Keratinocyte (primary cell): ENCODE data around the gene COL4A4. TPM values are rescaled to one million over a fixed set of nuclear protein-coding genes. Genes with fewer than 3 reads are reported as not detected.

Source experiments
- DNase-seq: peaks from one replicate; pipeline ENCODE4 v3.0.0-alpha.2; 2011; ENCODE audit warnings: low read depth, missing footprints, low spot score
- FAIRE-seq: peaks from 2 replicates; lab custom pipeline; 2011; peaks lifted over from hg19 to GRCh38; lab: Jason Lieb, UNC
- H2AFZ ChIP-seq: 2 replicates; pipeline ENCODE4 v1.6.0; 2012; ENCODE audit warnings: low read length, control low read depth, inconsistent platforms; ENCODE audit not compliant: control insufficient read depth
- H3K27ac ChIP-seq: 2 replicates; pipeline ENCODE4 v1.5.1; 2011; ENCODE audit warnings: low read length; ENCODE audit not compliant: control insufficient read depth, insufficient read depth
- H3K27me3 ChIP-seq: 3 replicates; pipeline ENCODE4 v1.6.0; 2011; ENCODE audit warnings: low read length; ENCODE audit not compliant: control insufficient read depth, insufficient read depth; ENCODE audit errors: extremely low read depth
- H3K36me3 ChIP-seq, 2 experiments: 2 replicates in 1 of 2; 3 replicates in 1 of 2; pipeline ENCODE4 v1.5.1; 2011; ENCODE audit warnings: low read length in 2 of 2, mild to moderate bottlenecking in 1 of 2; ENCODE audit not compliant: control insufficient read depth in 2 of 2, insufficient read depth in 2 of 2; ENCODE audit errors: extremely low read depth in 1 of 2
- H3K4me1 ChIP-seq: 3 replicates; pipeline ENCODE4 v1.5.1; 2011; ENCODE audit warnings: low read length; ENCODE audit not compliant: control insufficient read depth, insufficient read depth; ENCODE audit errors: extremely low read depth
- H3K4me2 ChIP-seq: 3 replicates; pipeline ENCODE4 v1.6.0; 2011; ENCODE audit warnings: low read depth, low read length; ENCODE audit not compliant: control insufficient read depth, insufficient read depth; ENCODE audit errors: extremely low read depth
- H3K4me3 ChIP-seq, 3 experiments: fragments of 200-600 bp in 1 of 3; sonication (generic) in 1 of 3; 2 replicates in 2 of 3; 3 replicates in 1 of 3; pipeline ENCODE4 v1.5.1; 2011 to 2016; ENCODE audit warnings: low read length in 3 of 3, mild to moderate bottlenecking in 3 of 3, control low read depth in 2 of 3, inconsistent platforms in 1 of 3, low read depth in 1 of 3, mixed read lengths in 1 of 3, mixed run types in 1 of 3, moderate library complexity in 1 of 3; ENCODE audit not compliant: control insufficient read depth in 2 of 3, insufficient read depth in 2 of 3; ENCODE audit errors: extremely low read depth in 1 of 3
- H3K79me2 ChIP-seq: 2 replicates; pipeline ENCODE4 v1.6.0; 2012; ENCODE audit warnings: low read length; ENCODE audit not compliant: control insufficient read depth, insufficient read depth
- H3K9ac ChIP-seq: 3 replicates; pipeline ENCODE4 v1.6.0; 2011; ENCODE audit warnings: low read length; ENCODE audit not compliant: control insufficient read depth, insufficient read depth; ENCODE audit errors: extremely low read depth
- H3K9me1 ChIP-seq: 3 replicates; pipeline ENCODE4 v1.6.0; 2011; ENCODE audit warnings: low read length; ENCODE audit not compliant: control insufficient read depth, insufficient read depth; ENCODE audit errors: extremely low read depth
- H3K9me3 ChIP-seq: 2 replicates; pipeline ENCODE4 v1.5.1; 2012; ENCODE audit warnings: low read depth, low read length; ENCODE audit not compliant: control insufficient read depth
- H4K20me1 ChIP-seq: 3 replicates; pipeline ENCODE4 v1.6.0; 2011; ENCODE audit warnings: low read length; ENCODE audit not compliant: control insufficient read depth, insufficient read depth; ENCODE audit errors: extremely low read depth
- CTCF ChIP-seq, 3 experiments: IDR thresholded peaks in 1 of 3; conservative IDR thresholded peaks in 1 of 3; optimal IDR thresholded peaks in 1 of 3; 2 replicates in 2 of 3; 3 replicates in 1 of 3; pipeline versions ENCODE3 to v1.5.1; 2011; ENCODE audit warnings: low read length in 3 of 3, mild to moderate bottlenecking in 3 of 3, moderate library complexity in 2 of 3, control low read depth in 1 of 3, inconsistent platforms in 1 of 3; ENCODE audit not compliant: insufficient read depth in 2 of 3; ENCODE audit errors: extremely low read depth in 1 of 3
- EZH2 ChIP-seq: IDR thresholded peaks from one replicate; pipeline ENCODE4 v1.6.1; 2012; ENCODE audit warnings: inconsistent platforms, mild to moderate bottlenecking, low read length, moderate library complexity
- dilution Hi-C: fragments of 300-500 bp; cut with MboI; formaldehyde crosslinking; loops from one replicate; pipeline ENCODE4 v1.7.0; 2020; ENCODE audit warnings: low sequenced_read_pairs; ENCODE audit not compliant: extremely low pct_ligation_motif_present
- polyA plus RNA-seq, 5 experiments: library from polyadenylated mRNA; depleted of rRNA in 3 of 5; stranded (reverse) in 3 of 5; stranded (forward) in 1 of 5; unstranded in 1 of 5; fragments of >200 nt; gene quantifications; 1 replicate in 1 of 5; 2 replicates in 3 of 5; 3 replicates in 1 of 5; pipeline versions ENCODE4 v1.2.1 to v1.2.3, GENCODE V29; 2011 to 2012; ENCODE audit warnings: missing spikeins in 2 of 5, low read depth in 1 of 5, low replicate concordance in 1 of 5

The COL4A4 gene
- polyA plus RNA-seq, 1 donor (not counting 4 experiments of a cell fraction or from before 2014, with no cell fraction given), result not detected

- Histone ChIP-seq H3K79me2 (no peaks in the 10 kb centered on the region), H3K27ac (no peak overlapping the region), H3K9me3 (no peaks in the 10 kb centered on the region), H2AFZ (no peak overlapping the region), H3K9me1 (no peaks in the 10 kb centered on the region), H3K27me3 (no peaks in the 10 kb centered on the region), H3K36me3 (no peaks in the 10 kb centered on the region), H3K4me1 (no peaks in the 10 kb centered on the region), H4K20me1 (no peaks in the 10 kb centered on the region), H3K9ac (no peak overlapping the region), H3K4me3 (no peak overlapping the region), H3K4me2 (no peak overlapping the region)
- no peak for TF ChIP-seq EZH2
- TF ChIP-seq CTCF (optimal IDR thresholded peaks at IDR 0.05 in 1 of 3, IDR thresholded peaks at IDR 0.05 in 1 of 3, conservative IDR thresholded peaks at IDR 0.05 in 1 of 3; ENCODE audit: extremely low read depth in 1 of 3, insufficient read depth in 2 of 3, low read length in 3 of 3), result no peak
- FAIRE-seq (no peak), DNase-seq (no peak)
- dilution Hi-C loops, result no loop called here
Observed at GRCh38 chr2:227143895-227144294, 20.1 kb downstream of the COL4A4 start.

- no peaks in the 10 kb centered on the region for H3K79me2 ChIP-seq
- no peak overlapping the region for H2AFZ ChIP-seq
- no peaks in the 10 kb centered on the region for H3K9me3 ChIP-seq
- H3K4me1 ChIP-seq, result no peaks in the 10 kb centered on the region
- H3K27me3 ChIP-seq, result no peaks in the 10 kb centered on the region
- DNase-seq, result no peak
- H3K36me3 ChIP-seq, result no peaks in the 10 kb centered on the region
- H4K20me1 ChIP-seq, result no peaks in the 10 kb centered on the region
- no peak overlapping the region for H3K27ac ChIP-seq
- H3K4me3 ChIP-seq, result no peak overlapping the region
- TF ChIP-seq EZH2, result no peak
- TF ChIP-seq CTCF (optimal IDR thresholded peaks at IDR 0.05 in 1 of 3, IDR thresholded peaks at IDR 0.05 in 1 of 3, conservative IDR thresholded peaks at IDR 0.05 in 1 of 3; ENCODE audit: extremely low read depth in 1 of 3, insufficient read depth in 2 of 3, low read length in 3 of 3), result no peak
- no peak overlapping the region for H3K4me2 ChIP-seq
- no peak for FAIRE-seq
- H3K9me1 ChIP-seq, result no peaks in the 10 kb centered on the region
- H3K9ac ChIP-seq, result no peak overlapping the region
- dilution Hi-C loops, result no loop called here
Observed at GRCh38 chr2:227141301-227141700, 22.7 kb downstream of the COL4A4 start.
